ENCODE data around the gene MUC2.

The MUC2 gene

GRCh38 chr11:1028291-1028540, 46.5 kb upstream of the MUC2 start:
- ChIA-PET CTCF (no interaction called here), POLR2A (no interaction called here)
- TF ChIP-seq, protein P1, sequence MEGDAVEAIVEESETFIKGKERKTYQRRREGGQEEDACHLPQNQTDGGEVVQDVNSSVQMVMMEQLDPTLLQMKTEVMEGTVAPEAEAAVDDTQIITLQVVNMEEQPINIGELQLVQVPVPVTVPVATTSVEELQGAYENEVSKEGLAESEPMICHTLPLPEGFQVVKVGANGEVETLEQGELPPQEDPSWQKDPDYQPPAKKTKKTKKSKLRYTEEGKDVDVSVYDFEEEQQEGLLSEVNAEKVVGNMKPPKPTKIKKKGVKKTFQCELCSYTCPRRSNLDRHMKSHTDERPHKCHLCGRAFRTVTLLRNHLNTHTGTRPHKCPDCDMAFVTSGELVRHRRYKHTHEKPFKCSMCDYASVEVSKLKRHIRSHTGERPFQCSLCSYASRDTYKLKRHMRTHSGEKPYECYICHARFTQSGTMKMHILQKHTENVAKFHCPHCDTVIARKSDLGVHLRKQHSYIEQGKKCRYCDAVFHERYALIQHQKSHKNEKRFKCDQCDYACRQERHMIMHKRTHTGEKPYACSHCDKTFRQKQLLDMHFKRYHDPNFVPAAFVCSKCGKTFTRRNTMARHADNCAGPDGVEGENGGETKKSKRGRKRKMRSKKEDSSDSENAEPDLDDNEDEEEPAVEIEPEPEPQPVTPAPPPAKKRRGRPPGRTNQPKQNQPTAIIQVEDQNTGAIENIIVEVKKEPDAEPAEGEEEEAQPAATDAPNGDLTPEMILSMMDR (IDR thresholded peaks at IDR 0.05; ENCODE audit: insufficient read depth, low read length, missing control alignments): no peak
- DNase-seq (ENCODE audit: low read depth, low spot score): no peak
- H3K4me3 ChIP-seq (ENCODE audit: low read depth, low read length): no peak overlapping the region

- ChIA-PET CTCF (no interaction called here), POLR2A (no interaction called here)
- TF ChIP-seq, protein P1 (IDR thresholded peaks at IDR 0.05; ENCODE audit: insufficient read depth, low read length, missing control alignments): no peak
- no peak for DNase-seq (ENCODE audit: low read depth, low spot score)
- no peak overlapping the region for H3K4me3 ChIP-seq (ENCODE audit: low read depth, low read length)
Measured at GRCh38 chr11:1028616-1029015, 46.1 kb upstream of the MUC2 start.

DNA sequence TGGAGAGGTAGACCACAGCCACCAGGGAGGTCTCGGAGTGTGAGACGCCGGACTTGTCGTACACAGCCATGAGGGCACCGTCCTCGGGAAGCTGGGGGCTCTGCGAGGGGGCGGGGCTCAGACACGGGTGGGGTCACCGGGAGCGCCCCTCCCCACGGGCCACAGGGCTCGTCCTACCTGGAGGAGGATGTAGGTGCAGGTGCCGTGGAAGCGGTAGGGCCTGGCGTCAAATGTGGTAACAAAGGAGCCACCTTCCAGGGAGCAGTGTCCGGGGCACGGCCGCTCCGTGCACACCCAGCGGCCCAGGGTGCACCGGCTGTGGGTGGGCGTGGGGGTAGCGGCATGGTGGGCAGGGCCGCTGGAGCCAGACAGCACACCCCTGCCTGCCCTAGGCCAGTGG, 45.6 kb upstream of the MUC2 start:
- H3K4me3 ChIP-seq (ENCODE audit: low read depth, low read length): no peak overlapping the region
- TF ChIP-seq, protein P1 (IDR thresholded peaks at IDR 0.05; ENCODE audit: insufficient read depth, low read length, missing control alignments): no peak
- ChIA-PET POLR2A (no interaction called here), CTCF (interaction anchor here (1.1 kb wide), 1 partner anchor 118 kb away, joined by 3 read pairs; no protein-coding TSS in a partner anchor)
- DNase-seq (ENCODE audit: low read depth, low spot score): no peak

GRCh38 chr11:1029654-1030053, 45.0 kb upstream of the MUC2 start:
- H3K4me3 ChIP-seq (ENCODE audit: low read depth, low read length): no peak overlapping the region
- TF ChIP-seq, protein P1 (IDR thresholded peaks at IDR 0.05; ENCODE audit: insufficient read depth, low read length, missing control alignments): no peak
- DNase-seq (ENCODE audit: low read depth, low spot score): no peak
- POLR2A ChIA-PET: no interaction called here
- CTCF ChIA-PET: interaction anchor here (1.1 kb wide), 1 partner anchor 118 kb away, joined by 3 read pairs; no protein-coding TSS in a partner anchor

DNA sequence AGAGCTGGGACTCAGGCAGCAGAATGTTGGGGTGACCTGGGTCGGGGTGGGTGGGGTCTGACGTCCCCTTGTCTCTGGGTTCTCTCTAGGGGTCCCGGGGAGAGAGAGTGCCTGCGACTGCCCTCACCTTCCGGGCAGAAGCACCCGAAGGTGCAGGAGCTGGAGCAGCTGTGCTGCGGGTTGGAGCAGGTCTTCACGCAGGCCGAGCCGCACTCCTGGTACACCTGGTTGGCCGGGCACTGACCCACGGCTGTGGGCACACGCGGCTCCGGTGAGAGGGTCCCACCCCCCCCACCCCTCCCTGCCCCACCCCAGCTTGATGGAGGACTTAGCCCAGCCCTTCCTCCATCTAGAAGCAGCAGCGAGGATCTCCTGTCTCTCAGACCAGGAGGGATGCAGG, 44.6 kb upstream of the MUC2 start:
- H3K4me3 ChIP-seq (ENCODE audit: low read depth, low read length): no peak overlapping the region
- CTCF ChIA-PET: interaction anchor here (1.1 kb wide), 1 partner anchor 119 kb away, joined by 3 read pairs; no protein-coding TSS in a partner anchor
- TF ChIP-seq, protein P1 (IDR thresholded peaks at IDR 0.05; ENCODE audit: insufficient read depth, low read length, missing control alignments): no peak
- POLR2A ChIA-PET: no interaction called here
- DNase-seq (ENCODE audit: low read depth, low spot score): no peak

DNA sequence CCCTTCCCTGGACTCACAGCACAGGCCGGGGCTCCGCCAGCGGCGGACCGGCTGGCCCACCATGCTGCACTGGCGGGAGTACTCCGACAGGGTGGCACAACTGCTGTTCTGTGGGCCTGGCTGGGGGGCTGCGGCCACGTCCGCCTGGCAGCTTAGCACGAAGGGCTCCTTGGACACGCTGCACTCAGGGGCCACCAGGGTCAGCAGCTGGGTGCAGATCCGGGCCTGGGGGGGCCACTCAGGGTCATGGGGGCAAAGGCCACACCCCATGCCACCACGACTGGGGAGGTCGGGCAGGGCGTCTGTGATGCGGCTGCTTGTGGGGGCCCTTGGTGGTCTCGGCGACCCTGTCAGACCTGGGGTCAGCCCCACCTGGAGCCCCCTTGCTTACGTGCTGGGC, 44.1 kb upstream of the MUC2 start:
- TF ChIP-seq, protein P1 (IDR thresholded peaks at IDR 0.05; ENCODE audit: insufficient read depth, low read length, missing control alignments): no peak
- CTCF ChIA-PET: no interaction called here
- no peak overlapping the region for H3K4me3 ChIP-seq (ENCODE audit: low read depth, low read length)
- no peak for DNase-seq (ENCODE audit: low read depth, low spot score)
- POLR2A ChIA-PET: no interaction called here

Data from AG04449 (cell line).